ENCODE results near the gene COL4A2.

COL4A2 gene

GRCh38 chr13:110519046-110519445, 212.0 kb downstream of the COL4A2 start:
- H3K4me1 ChIP-seq (ENCODE audit: control insufficient read depth, insufficient read depth, low read length): no peaks in the 10 kb centered on the region

GRCh38 chr13:110519506-110519905, 212.4 kb downstream of the COL4A2 start:
- Histone ChIP-seq H3K36me3 (ENCODE audit: control insufficient read depth, insufficient read depth, low read length) (no peaks in the 10 kb centered on the region), H3K27me3 (ENCODE audit: control insufficient read depth, insufficient read depth, low read length, poor library complexity, severe bottlenecking) (no peaks in the 10 kb centered on the region), H3K9me3 (ENCODE audit: control insufficient read depth, low read length) (no peaks in the 10 kb centered on the region), H3K4me3 (ENCODE audit: insufficient read depth, low read depth, low read length) (no peak overlapping the region), H3K27ac (ENCODE audit: insufficient read depth, low read depth, low read length, poor library complexity, severe bottlenecking) (no peak overlapping the region), H3K4me1 (ENCODE audit: control insufficient read depth, insufficient read depth, low read length) (no peaks in the 10 kb centered on the region)
- 93% methylated on average over 7 of the region's 7 CpGs for WGBS, 2 experiments

More at GRCh38 chr13:110519046-110519445, 212.0 kb downstream of the COL4A2 start:
- Histone ChIP-seq H3K36me3 (ENCODE audit: control insufficient read depth, insufficient read depth, low read length) (no peaks in the 10 kb centered on the region), H3K4me3 (ENCODE audit: insufficient read depth, low read depth, low read length) (no peak overlapping the region), H3K27me3 (ENCODE audit: control insufficient read depth, insufficient read depth, low read length, poor library complexity, severe bottlenecking) (no peaks in the 10 kb centered on the region), H3K27ac (ENCODE audit: insufficient read depth, low read depth, low read length, poor library complexity, severe bottlenecking) (no peak overlapping the region), H3K9me3 (ENCODE audit: control insufficient read depth, low read length) (no peaks in the 10 kb centered on the region)
- WGBS, 2 experiments: 94 to 95% methylated on average over 16 of the region's 16 CpGs

GRCh38 chr13:110520431-110521295, 213.6 kb downstream of the COL4A2 start:
- Histone ChIP-seq H3K27ac (ENCODE audit: insufficient read depth, low read depth, low read length, poor library complexity, severe bottlenecking) (no peak overlapping the region), H3K27me3 (ENCODE audit: control insufficient read depth, insufficient read depth, low read length, poor library complexity, severe bottlenecking) (no peaks in the 10 kb centered on the region), H3K36me3 (ENCODE audit: control insufficient read depth, insufficient read depth, low read length) (no peaks in the 10 kb centered on the region), H3K9me3 (ENCODE audit: control insufficient read depth, low read length) (no peaks in the 10 kb centered on the region), H3K4me1 (ENCODE audit: control insufficient read depth, insufficient read depth, low read length) (no peaks in the 10 kb centered on the region), H3K4me3 (ENCODE audit: insufficient read depth, low read depth, low read length) (no peak overlapping the region)
- WGBS, 2 experiments: 90 to 92% methylated on average over 16 of the region's 16 CpGs

GRCh38 chr13:110521296-110521680, 214.2 kb downstream of the COL4A2 start:
- no peaks in the 10 kb centered on the region for H3K9me3 ChIP-seq (ENCODE audit: control insufficient read depth, low read length)
- 93 to 95% methylated on average over 10 of the region's 10 CpGs for WGBS, 2 experiments
- no peaks in the 10 kb centered on the region for H3K36me3 ChIP-seq (ENCODE audit: control insufficient read depth, insufficient read depth, low read length)
- H3K4me3 ChIP-seq (ENCODE audit: insufficient read depth, low read depth, low read length): no peak overlapping the region
- no peaks in the 10 kb centered on the region for H3K4me1 ChIP-seq (ENCODE audit: control insufficient read depth, insufficient read depth, low read length)
- no peaks in the 10 kb centered on the region for H3K27me3 ChIP-seq (ENCODE audit: control insufficient read depth, insufficient read depth, low read length, poor library complexity, severe bottlenecking)
- no peak overlapping the region for H3K27ac ChIP-seq (ENCODE audit: insufficient read depth, low read depth, low read length, poor library complexity, severe bottlenecking)

- WGBS, 2 experiments: 95% methylated on average over 7 of the region's 7 CpGs
- H3K9me3 ChIP-seq (ENCODE audit: control insufficient read depth, low read length): no peaks in the 10 kb centered on the region
- H3K4me3 ChIP-seq (ENCODE audit: insufficient read depth, low read depth, low read length): no peak overlapping the region
- H3K27ac ChIP-seq (ENCODE audit: insufficient read depth, low read depth, low read length, poor library complexity, severe bottlenecking): no peak overlapping the region
- H3K27me3 ChIP-seq (ENCODE audit: control insufficient read depth, insufficient read depth, low read length, poor library complexity, severe bottlenecking): no peaks in the 10 kb centered on the region
- H3K4me1 ChIP-seq (ENCODE audit: control insufficient read depth, insufficient read depth, low read length): peaks cover under 1% of the 10 kb centered on the region
- no peaks in the 10 kb centered on the region for H3K36me3 ChIP-seq (ENCODE audit: control insufficient read depth, insufficient read depth, low read length)
Observed at GRCh38 chr13:110521946-110522345, 214.9 kb downstream of the COL4A2 start.

GRCh38 chr13:110522721-110523120, 215.6 kb downstream of the COL4A2 start:
- 88 to 93% methylated on average over 5 of the region's 5 CpGs for WGBS, 2 experiments

GRCh38 chr13:110523180-110523579, 216.1 kb downstream of the COL4A2 start:
- 90 to 93% methylated on average over 9 of the region's 9 CpGs for WGBS, 2 experiments
- H3K9me3 ChIP-seq (ENCODE audit: control insufficient read depth, low read length): no peaks in the 10 kb centered on the region
- H3K4me3 ChIP-seq (ENCODE audit: insufficient read depth, low read depth, low read length): no peak overlapping the region
- no peaks in the 10 kb centered on the region for H3K36me3 ChIP-seq (ENCODE audit: control insufficient read depth, insufficient read depth, low read length)
- H3K4me1 ChIP-seq (ENCODE audit: control insufficient read depth, insufficient read depth, low read length): peaks cover 4% of the 10 kb centered on the region
- H3K27ac ChIP-seq (ENCODE audit: insufficient read depth, low read depth, low read length, poor library complexity, severe bottlenecking): no peak overlapping the region
- H3K27me3 ChIP-seq (ENCODE audit: control insufficient read depth, insufficient read depth, low read length, poor library complexity, severe bottlenecking): no peaks in the 10 kb centered on the region

More at GRCh38 chr13:110522721-110523120, 215.6 kb downstream of the COL4A2 start:
- no peaks in the 10 kb centered on the region for H3K36me3 ChIP-seq (ENCODE audit: control insufficient read depth, insufficient read depth, low read length)
- H3K27ac ChIP-seq (ENCODE audit: insufficient read depth, low read depth, low read length, poor library complexity, severe bottlenecking): no peak overlapping the region
- peaks cover 4% of the 10 kb centered on the region for H3K4me1 ChIP-seq (ENCODE audit: control insufficient read depth, insufficient read depth, low read length)
- no peaks in the 10 kb centered on the region for H3K9me3 ChIP-seq (ENCODE audit: control insufficient read depth, low read length)
- H3K4me3 ChIP-seq (ENCODE audit: insufficient read depth, low read depth, low read length): no peak overlapping the region
- no peaks in the 10 kb centered on the region for H3K27me3 ChIP-seq (ENCODE audit: control insufficient read depth, insufficient read depth, low read length, poor library complexity, severe bottlenecking)

GRCh38 chr13:110523838-110524540, 216.9 kb downstream of the COL4A2 start:
- Histone ChIP-seq H3K27ac (ENCODE audit: insufficient read depth, low read depth, low read length, poor library complexity, severe bottlenecking) (no peak overlapping the region), H3K9me3 (ENCODE audit: control insufficient read depth, low read length) (no peaks in the 10 kb centered on the region), H3K4me1 (ENCODE audit: control insufficient read depth, insufficient read depth, low read length) (peaks cover 4% of the 10 kb centered on the region), H3K4me3 (ENCODE audit: insufficient read depth, low read depth, low read length) (no peak overlapping the region), H3K36me3 (ENCODE audit: control insufficient read depth, insufficient read depth, low read length) (no peaks in the 10 kb centered on the region), H3K27me3 (ENCODE audit: control insufficient read depth, insufficient read depth, low read length, poor library complexity, severe bottlenecking) (no peaks in the 10 kb centered on the region)
- WGBS, 2 experiments: 94 to 95% methylated on average over 17 of the region's 17 CpGs

GRCh38 chr13:110524541-110525257, 217.6 kb downstream of the COL4A2 start:
- Histone ChIP-seq H3K4me1 (ENCODE audit: control insufficient read depth, insufficient read depth, low read length) (peaks cover 4% of the 10 kb centered on the region), H3K27me3 (ENCODE audit: control insufficient read depth, insufficient read depth, low read length, poor library complexity, severe bottlenecking) (no peaks in the 10 kb centered on the region)
- WGBS, 2 experiments: 92 to 93% methylated on average over 21 of the region's 21 CpGs

More at GRCh38 chr13:110524541-110525257, 217.6 kb downstream of the COL4A2 start:
- H3K4me3 ChIP-seq (ENCODE audit: insufficient read depth, low read depth, low read length): no peak overlapping the region
- H3K36me3 ChIP-seq (ENCODE audit: control insufficient read depth, insufficient read depth, low read length): no peaks in the 10 kb centered on the region
- H3K9me3 ChIP-seq (ENCODE audit: control insufficient read depth, low read length): no peaks in the 10 kb centered on the region
- no peak overlapping the region for H3K27ac ChIP-seq (ENCODE audit: insufficient read depth, low read depth, low read length, poor library complexity, severe bottlenecking)
